Neural progenitor cell (in vitro differentiated cells): ENCODE results near the gene SETD2.

Experiments
- CTCF ChIP-seq: fragments of 200-600 bp; sonication (generic); IDR thresholded peaks from 2 replicates; pipeline ENCODE4 v1.5.1; 2017; ENCODE audit warnings: antibody characterized with exemption, mild to moderate bottlenecking
- EZH2 ChIP-seq: fragments of 200-600 bp; sonication (generic); IDR thresholded peaks from 2 replicates; pipeline ENCODE4 v1.6.1; 2017; ENCODE audit warnings: antibody characterized with exemption, mild to moderate bottlenecking, moderate library complexity

GRCh38 chr3:46991406-46992165 lies 172.3 kb downstream of the SETD2 start:
- TF ChIP-seq CTCF (no peak), EZH2 (no peak)
